Measurements from ENCODE around the gene TNP1.

DNA sequence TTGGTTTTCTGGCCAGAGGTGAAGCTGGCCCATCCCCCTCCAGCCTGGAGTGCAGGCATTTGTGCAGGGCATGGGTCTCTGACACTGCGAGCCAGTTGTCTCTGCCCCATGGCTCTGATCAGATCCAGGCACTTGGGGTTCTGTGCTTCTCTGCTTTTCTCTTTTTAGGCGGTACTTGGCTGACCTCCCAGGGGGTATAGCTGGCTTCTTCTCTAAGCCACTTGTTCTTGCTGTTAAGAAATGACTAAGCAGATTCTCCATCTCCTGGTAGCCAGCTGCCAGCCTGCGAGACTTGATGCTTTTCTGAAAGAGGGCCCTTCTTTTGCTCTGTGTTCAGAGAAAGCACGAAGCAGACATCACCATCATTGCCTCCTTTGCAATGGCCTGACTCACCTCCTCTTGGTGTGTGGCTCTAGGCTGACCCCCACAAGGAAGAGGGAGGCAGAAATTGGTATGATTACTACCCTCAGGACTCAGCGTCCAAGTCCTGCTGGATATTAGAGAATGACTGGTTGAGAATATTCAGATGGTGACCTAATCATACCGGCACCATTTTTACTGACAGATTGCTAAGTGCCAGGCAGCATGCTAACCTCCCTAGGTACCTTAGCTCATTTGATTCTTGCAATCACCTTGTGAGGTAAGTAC lies 32.7 kb downstream of the TNP1 start:
- TF ChIP-seq, protein P1, sequence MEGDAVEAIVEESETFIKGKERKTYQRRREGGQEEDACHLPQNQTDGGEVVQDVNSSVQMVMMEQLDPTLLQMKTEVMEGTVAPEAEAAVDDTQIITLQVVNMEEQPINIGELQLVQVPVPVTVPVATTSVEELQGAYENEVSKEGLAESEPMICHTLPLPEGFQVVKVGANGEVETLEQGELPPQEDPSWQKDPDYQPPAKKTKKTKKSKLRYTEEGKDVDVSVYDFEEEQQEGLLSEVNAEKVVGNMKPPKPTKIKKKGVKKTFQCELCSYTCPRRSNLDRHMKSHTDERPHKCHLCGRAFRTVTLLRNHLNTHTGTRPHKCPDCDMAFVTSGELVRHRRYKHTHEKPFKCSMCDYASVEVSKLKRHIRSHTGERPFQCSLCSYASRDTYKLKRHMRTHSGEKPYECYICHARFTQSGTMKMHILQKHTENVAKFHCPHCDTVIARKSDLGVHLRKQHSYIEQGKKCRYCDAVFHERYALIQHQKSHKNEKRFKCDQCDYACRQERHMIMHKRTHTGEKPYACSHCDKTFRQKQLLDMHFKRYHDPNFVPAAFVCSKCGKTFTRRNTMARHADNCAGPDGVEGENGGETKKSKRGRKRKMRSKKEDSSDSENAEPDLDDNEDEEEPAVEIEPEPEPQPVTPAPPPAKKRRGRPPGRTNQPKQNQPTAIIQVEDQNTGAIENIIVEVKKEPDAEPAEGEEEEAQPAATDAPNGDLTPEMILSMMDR (conservative IDR thresholded peaks at IDR 0.05) = no peak
- TF ChIP-seq ZFX (IDR thresholded peaks at IDR 0.05) = no peak
